Neural cell (in vitro differentiated cells): Measurements from ENCODE around the gene PNPLA7. TPM values are rescaled to one million over a fixed set of nuclear protein-coding genes. Genes with fewer than 3 reads are reported as not detected.

ENCODE experiments used
- H2AFZ ChIP-seq: fragments of 200-600, 300-800 bp; sonication (generic), shearing (Covaris generic); 2 replicates; pipeline ENCODE4 v1.6.0; 2014; ENCODE audit warnings: low read depth, mild to moderate bottlenecking, antibody characterized with exemption, low read length, moderate library complexity
- H3F3A ChIP-seq: fragments of 200-600 bp; shearing (Covaris generic); 2 replicates; pipeline ENCODE4 v1.6.1; 2016; ENCODE audit warnings: mild to moderate bottlenecking, moderate library complexity, mixed read lengths, antibody characterized with exemption, low read length; ENCODE audit not compliant: insufficient read depth, poor library complexity, severe bottlenecking
- H3K27ac ChIP-seq: fragments of 200-600, 300-800 bp; sonication (generic), shearing (Covaris generic); 2 replicates; pipeline ENCODE4 v1.5.1; 2014; ENCODE audit warnings: mild to moderate bottlenecking, low read length, moderate library complexity
- H3K27me3 ChIP-seq: fragments of 300-800, 200-600 bp; sonication (generic), shearing (Covaris generic); 2 replicates; pipeline ENCODE4 v1.6.0; 2014; ENCODE audit warnings: mild to moderate bottlenecking, low read depth, low read length, moderate library complexity; ENCODE audit not compliant: insufficient read depth
- H3K36me3 ChIP-seq: fragments of 300-800, 200-600 bp; sonication (generic), shearing (Covaris generic); 2 replicates; pipeline ENCODE4 v1.5.1; 2014; ENCODE audit warnings: mild to moderate bottlenecking, antibody characterized with exemption, low read length, moderate library complexity; ENCODE audit not compliant: insufficient read depth
- H3K4me2 ChIP-seq: fragments of 300-800, 200-600 bp; sonication (generic), shearing (Covaris generic); 2 replicates; pipeline ENCODE4 v1.6.0; 2014; ENCODE audit warnings: mild to moderate bottlenecking, low read length
- H3K4me3 ChIP-seq: fragments of 300-800, 200-600 bp; sonication (generic), shearing (Covaris generic); 2 replicates; pipeline ENCODE4 v1.5.1; 2014; ENCODE audit warnings: mild to moderate bottlenecking, low read length, moderate library complexity
- H3K79me2 ChIP-seq: fragments of 200-600 bp; shearing (Covaris generic); replicated peaks from 2 replicates; pipeline ENCODE4 v1.6.0; 2014; ENCODE audit warnings: mild to moderate bottlenecking, low read length, moderate library complexity; ENCODE audit not compliant: insufficient read depth
- H3K9ac ChIP-seq: fragments of 300-800, 200-600 bp; sonication (generic), shearing (Covaris generic); 2 replicates; pipeline ENCODE4 v1.6.1; 2016; ENCODE audit warnings: mild to moderate bottlenecking, low read length, mixed read lengths
- H3K9me2 ChIP-seq: fragments of 200-600 bp; shearing (Covaris generic); 2 replicates; pipeline ENCODE4 v1.6.1; 2016; ENCODE audit warnings: mild to moderate bottlenecking, low read length, mixed read lengths; ENCODE audit not compliant: insufficient read depth
- H3K9me3 ChIP-seq: fragments of 200-600, 300-800 bp; sonication (generic), shearing (Covaris generic); 2 replicates; pipeline ENCODE4 v1.6.1; 2016; ENCODE audit warnings: mild to moderate bottlenecking, mixed run types, low read length, moderate library complexity, mixed read lengths
- H4K20me1 ChIP-seq: fragments of 200-600 bp; shearing (Covaris generic); 2 replicates; pipeline ENCODE4 v1.6.1; 2016; ENCODE audit warnings: mild to moderate bottlenecking, mixed run types; ENCODE audit not compliant: insufficient read depth
- CTCF ChIP-seq: fragments of 450-650 bp; IDR thresholded peaks from 2 replicates; pipeline ENCODE4 v1.5.1; 2014; ENCODE audit warnings: antibody characterized with exemption, mild to moderate bottlenecking, moderate library complexity; ENCODE audit not compliant: poor library complexity, severe bottlenecking
- EP300 ChIP-seq: fragments of 450-650 bp; conservative IDR thresholded peaks from 2 replicates; pipeline ENCODE4 v1.6.1; 2014; ENCODE audit warnings: antibody characterized with exemption, mild to moderate bottlenecking, moderate library complexity; ENCODE audit not compliant: poor library complexity, severe bottlenecking
- EZH2 ChIP-seq: fragments of 200-600, 300-800 bp; shearing (Covaris generic), sonication (generic); IDR thresholded peaks from 2 replicates; pipeline ENCODE4 v1.6.1; 2014; ENCODE audit warnings: antibody characterized with exemption, low read length, borderline replicate concordance, mild to moderate bottlenecking; ENCODE audit not compliant: insufficient read depth, poor library complexity, severe bottlenecking
- MXI1 ChIP-seq: fragments of 450-650 bp; conservative IDR thresholded peaks from 2 replicates; pipeline ENCODE4 v1.6.1; 2014; ENCODE audit warnings: antibody characterized with exemption, mild to moderate bottlenecking; ENCODE audit not compliant: poor library complexity, severe bottlenecking
- POLR2AphosphoS5 ChIP-seq: IDR thresholded peaks from 2 replicates; pipeline ENCODE4 v1.6.1; 2012
- RAD21 ChIP-seq: fragments of 450-650 bp; conservative IDR thresholded peaks from 2 replicates; pipeline ENCODE4 v1.6.1; 2014; ENCODE audit warnings: antibody characterized with exemption, mild to moderate bottlenecking, moderate library complexity
- REST ChIP-seq: IDR thresholded peaks from 2 replicates; pipeline ENCODE4 v1.6.1; 2012; ENCODE audit warnings: borderline replicate concordance
- SMC3 ChIP-seq: fragments of 450-650 bp; conservative IDR thresholded peaks from 2 replicates; pipeline ENCODE4 v1.6.1; 2014; ENCODE audit warnings: antibody characterized with exemption, mild to moderate bottlenecking, moderate library complexity; ENCODE audit not compliant: poor library complexity
- TAF1 ChIP-seq: IDR thresholded peaks from 2 replicates; pipeline ENCODE4 v1.6.1; 2012; ENCODE audit warnings: low read depth
- polyA plus RNA-seq: library from polyadenylated mRNA; depleted of rRNA; stranded (reverse); fragments of >200 nt; gene quantifications from 2 replicates; pipeline ENCODE4 v1.2.3, GENCODE V29; 2014

The PNPLA7 gene
- polyA plus RNA-seq, 1 donor from 2014 or later, result 0.72 TPM

GRCh38 chr9:137435381-137435891 lies 114.8 kb downstream of the PNPLA7 start:
- H2AFZ ChIP-seq, result no peak overlapping the region
- no peak overlapping the region for H3K9ac ChIP-seq

More at GRCh38 chr9:137435381-137435891, 114.8 kb downstream of the PNPLA7 start:
- H3K27me3 ChIP-seq, result no peaks in the 10 kb centered on the region
- TF ChIP-seq MXI1 (no peak), CTCF (no peak), TAF1 (no peak), SMC3 (no peak), EZH2 (no peak), EP300 (no peak), POLR2AphosphoS5 (no peak), RAD21 (no peak), REST (no peak)
- H3K79me2 ChIP-seq, result no peaks in the 10 kb centered on the region
- H3K4me2 ChIP-seq, result no peak overlapping the region
- H3K36me3 ChIP-seq, result no peaks in the 10 kb centered on the region
- H3K27ac ChIP-seq, result no peak overlapping the region
- H3K4me3 ChIP-seq, result no peak overlapping the region
- no peaks in the 10 kb centered on the region for H4K20me1 ChIP-seq
- no peaks in the 10 kb centered on the region for H3K9me3 ChIP-seq
- H3F3A ChIP-seq, result no peaks in the 10 kb centered on the region
- no peaks in the 10 kb centered on the region for H3K9me2 ChIP-seq
